HAP-1 (cell line): ENCODE results near the gene ZDHHC20.
"Not testable (repeated sequence)": the region's sequence is repeated elsewhere in the genome, so short reads cannot be mapped to it uniquely, and the experiment has no call there.

Source experiments
- DNase-seq, 2 experiments: peaks; one replicate each; pipeline ENCODE4 v3.0.0-alpha.2; 2016 to 2020; ENCODE audit warnings: low spot score in 2 of 2
- H3K27me3 ChIP-seq: fragments of 250-450 bp; sonication (Bioruptor Pico); 2 replicates; pipeline ENCODE4 v1.5.1; 2020; ENCODE audit warnings: low read depth, mild to moderate bottlenecking, moderate library complexity
- H3K36me3 ChIP-seq: fragments of 250-450 bp; sonication (Bioruptor Pico); replicated peaks from 2 replicates; pipeline ENCODE4 v1.5.1; 2020; ENCODE audit warnings: mild to moderate bottlenecking
- H3K4me1 ChIP-seq: fragments of 250-450 bp; sonication (Bioruptor Pico); 2 replicates; pipeline ENCODE4 v1.5.1; 2020; ENCODE audit warnings: mild to moderate bottlenecking
- H3K4me3 ChIP-seq: fragments of 250-450 bp; sonication (Bioruptor Pico); 2 replicates; pipeline ENCODE4 v1.5.1; 2020; ENCODE audit warnings: mild to moderate bottlenecking, moderate library complexity
- H3K9me3 ChIP-seq: fragments of 250-450 bp; sonication (Bioruptor Pico); 2 replicates; pipeline ENCODE4 v1.5.1; 2020; ENCODE audit warnings: mild to moderate bottlenecking, moderate library complexity
- in situ Hi-C: fragments of 300-500 bp; cut with MboI; formaldehyde crosslinking; loops from 3 replicates; pipeline ENCODE4 v1.14.3; 2020; ENCODE audit warnings: low sequenced_read_pairs, inconsistent platforms, mixed read lengths

The ZDHHC20 gene

DNA sequence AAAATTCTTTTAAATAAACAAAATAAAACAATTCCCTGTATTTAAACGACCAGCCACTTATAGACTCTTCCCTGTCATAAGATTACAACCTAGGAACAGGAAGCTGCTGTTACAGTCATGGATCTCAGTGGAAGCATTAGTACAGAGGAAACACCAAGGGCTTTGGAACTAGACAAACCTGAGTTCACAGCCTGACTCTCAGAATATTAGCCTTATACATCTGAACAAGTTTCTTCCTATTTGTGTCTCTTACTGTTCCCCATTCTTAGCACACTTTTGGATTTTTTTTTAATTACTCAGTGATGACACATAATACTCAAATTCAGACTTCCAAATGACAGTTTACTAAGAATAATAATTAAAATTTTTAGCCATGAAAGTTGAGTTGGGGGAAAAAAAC is 46.1 kb downstream of the ZDHHC20 start:
- Histone ChIP-seq H3K36me3 (peaks cover 19% of the 10 kb centered on the region), H3K27me3 (no peaks in the 10 kb centered on the region), H3K9me3 (no peaks in the 10 kb centered on the region; the same call in 1 of the 2 replicates), H3K4me3 (no peak overlapping the region), H3K4me1 (no peaks in the 10 kb centered on the region)
- in situ Hi-C loops, result no loop called here
- DNase-seq, result no peak

DNA sequence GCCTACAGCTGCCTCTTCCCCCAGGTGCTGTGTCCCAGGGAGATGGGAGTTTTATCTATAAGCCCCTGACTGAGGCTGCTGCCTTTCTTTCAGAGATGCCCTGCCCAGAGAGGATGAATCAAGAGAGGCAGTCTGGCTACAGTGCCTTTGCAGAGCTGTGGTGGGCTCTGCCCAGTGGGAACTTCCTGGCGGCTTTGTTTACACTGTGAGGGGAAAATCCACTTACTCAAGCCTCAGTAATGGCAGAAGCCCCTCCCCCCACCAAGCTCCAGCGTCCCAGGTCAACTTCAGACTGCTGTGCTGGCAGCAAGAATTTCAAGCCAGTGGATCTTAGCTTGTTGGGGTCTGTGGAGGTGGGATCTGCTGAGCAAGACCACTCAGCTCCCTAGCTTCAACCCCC is 48.6 kb downstream of the ZDHHC20 start:
- peaks cover 19% of the 10 kb centered on the region for H3K36me3 ChIP-seq
- H3K4me3 ChIP-seq, in situ Hi-C loops, H3K9me3 ChIP-seq, DNase-seq, H3K4me1 ChIP-seq, H3K27me3 ChIP-seq: not testable (repeated sequence)

DNA sequence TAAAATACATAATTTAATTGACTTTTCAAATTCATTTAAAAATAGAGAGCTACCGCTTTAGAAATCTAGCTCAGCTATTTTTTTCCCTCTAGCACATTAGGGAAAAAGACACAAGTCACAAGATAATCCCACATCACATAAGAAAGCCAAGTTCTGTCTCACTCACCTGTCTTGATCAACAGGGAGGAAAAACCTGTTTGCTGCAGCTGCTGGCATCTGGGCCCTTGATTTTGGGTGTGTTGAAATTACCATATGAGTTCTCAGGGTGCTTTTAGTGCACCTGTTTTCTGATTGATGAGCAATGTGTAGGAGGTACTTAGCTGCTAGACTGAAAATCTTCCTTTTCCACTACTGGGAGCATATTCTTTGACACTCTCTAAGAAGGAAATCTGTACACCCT is 53.8 kb downstream of the ZDHHC20 start:
- in situ Hi-C loops, result no loop called here
- no peaks in the 10 kb centered on the region; the same call in 1 of the 2 replicates for H3K9me3 ChIP-seq
- peaks cover 12% of the 10 kb centered on the region; the same call in 1 of the 2 replicates for H3K36me3 ChIP-seq
- DNase-seq, result no peak
- H3K27me3 ChIP-seq, result no peaks in the 10 kb centered on the region
- H3K4me3 ChIP-seq, result no peak overlapping the region
- no peaks in the 10 kb centered on the region for H3K4me1 ChIP-seq

GRCh38 chr13:21402586-21403307 is 56.4 kb downstream of the ZDHHC20 start:
- no peak for DNase-seq
- H3K36me3 ChIP-seq, result peaks cover 16% of the 10 kb centered on the region; the same call in 1 of the 2 replicates
- in situ Hi-C loops, result no loop called here
- H3K4me1 ChIP-seq, result peaks cover 9% of the 10 kb centered on the region; the same call in 1 of the 2 replicates
- H3K9me3 ChIP-seq, result no peaks in the 10 kb centered on the region
- H3K27me3 ChIP-seq, result no peaks in the 10 kb centered on the region
- no peak overlapping the region for H3K4me3 ChIP-seq

- Histone ChIP-seq H3K4me1 (peaks cover 11% of the 10 kb centered on the region; the same call in 1 of the 2 replicates), H3K9me3 (no peaks in the 10 kb centered on the region), H3K36me3 (peaks cover 16% of the 10 kb centered on the region; the same call in 1 of the 2 replicates), H3K27me3 (no peaks in the 10 kb centered on the region), H3K4me3 (no peak overlapping the region)
- no peak for DNase-seq
- in situ Hi-C loops, result no loop called here
Measured at GRCh38 chr13:21399741-21400140, 59.4 kb downstream of the ZDHHC20 start.

GRCh38 chr13:21395953-21396352 is 63.1 kb downstream of the ZDHHC20 start:
- Histone ChIP-seq H3K27me3 (no peaks in the 10 kb centered on the region), H3K4me3 (no peak overlapping the region), H3K9me3 (no peaks in the 10 kb centered on the region), H3K4me1 (peaks cover 11% of the 10 kb centered on the region; the same call in 1 of the 2 replicates), H3K36me3 (peaks cover 8% of the 10 kb centered on the region; the same call in 1 of the 2 replicates)
- in situ Hi-C loops, result no loop called here
- no peak for DNase-seq

- H3K4me1 ChIP-seq, result no peaks in the 10 kb centered on the region
- DNase-seq, result no peak
- 0 out of 2 replicates have a peak, but pooled peaks cover 2% of the 10 kb centered on the region for H3K9me3 ChIP-seq
- no peaks in the 10 kb centered on the region for H3K27me3 ChIP-seq
- H3K4me3 ChIP-seq, result no peak overlapping the region
- peaks cover 20% of the 10 kb centered on the region for H3K36me3 ChIP-seq
- in situ Hi-C loops, result no loop called here
Measured at GRCh38 chr13:21389124-21389523, 70.0 kb downstream of the ZDHHC20 start.

DNA sequence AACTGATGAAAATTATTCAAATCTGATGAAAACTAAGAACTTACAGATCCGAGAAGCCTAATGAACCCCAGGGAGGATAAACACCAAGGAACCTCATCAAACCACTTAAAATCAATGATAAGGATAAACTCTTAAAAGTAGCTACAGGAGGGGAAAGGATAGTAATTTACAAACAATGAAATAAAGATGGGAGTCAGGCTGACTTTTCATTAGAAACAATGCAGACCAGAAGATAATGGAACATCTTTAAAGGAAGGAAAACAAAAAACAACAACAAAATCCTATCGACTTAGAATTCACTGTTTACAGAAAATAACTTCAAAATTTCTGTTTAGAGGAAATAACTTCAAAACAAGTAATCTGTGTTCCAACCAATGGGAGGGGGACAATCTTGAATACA is 73.4 kb downstream of the ZDHHC20 start:
- H3K9me3 ChIP-seq, result 0 out of 2 replicates have a peak, but pooled peaks cover 2% of the 10 kb centered on the region
- in situ Hi-C loops, result no loop called here
- H3K36me3 ChIP-seq, result peaks cover 39% of the 10 kb centered on the region

GRCh38 chr13:21383090-21383489 is 76.0 kb downstream of the ZDHHC20 start:
- no peaks in the 10 kb centered on the region for H3K27me3 ChIP-seq
- in situ Hi-C loops, result no loop called here
- 0 out of 2 replicates have a peak, but pooled peaks cover 2% of the 10 kb centered on the region for H3K9me3 ChIP-seq
- DNase-seq, result no peak
- H3K36me3 ChIP-seq, result peaks cover 36% of the 10 kb centered on the region
- H3K4me1 ChIP-seq, result no peaks in the 10 kb centered on the region
- no peak overlapping the region for H3K4me3 ChIP-seq

More for the DNA sequence above, 73.4 kb downstream of the ZDHHC20 start:
- no peak overlapping the region for H3K4me3 ChIP-seq
- H3K4me1 ChIP-seq, result no peaks in the 10 kb centered on the region
- DNase-seq, result no peak
- no peaks in the 10 kb centered on the region for H3K27me3 ChIP-seq

DNA sequence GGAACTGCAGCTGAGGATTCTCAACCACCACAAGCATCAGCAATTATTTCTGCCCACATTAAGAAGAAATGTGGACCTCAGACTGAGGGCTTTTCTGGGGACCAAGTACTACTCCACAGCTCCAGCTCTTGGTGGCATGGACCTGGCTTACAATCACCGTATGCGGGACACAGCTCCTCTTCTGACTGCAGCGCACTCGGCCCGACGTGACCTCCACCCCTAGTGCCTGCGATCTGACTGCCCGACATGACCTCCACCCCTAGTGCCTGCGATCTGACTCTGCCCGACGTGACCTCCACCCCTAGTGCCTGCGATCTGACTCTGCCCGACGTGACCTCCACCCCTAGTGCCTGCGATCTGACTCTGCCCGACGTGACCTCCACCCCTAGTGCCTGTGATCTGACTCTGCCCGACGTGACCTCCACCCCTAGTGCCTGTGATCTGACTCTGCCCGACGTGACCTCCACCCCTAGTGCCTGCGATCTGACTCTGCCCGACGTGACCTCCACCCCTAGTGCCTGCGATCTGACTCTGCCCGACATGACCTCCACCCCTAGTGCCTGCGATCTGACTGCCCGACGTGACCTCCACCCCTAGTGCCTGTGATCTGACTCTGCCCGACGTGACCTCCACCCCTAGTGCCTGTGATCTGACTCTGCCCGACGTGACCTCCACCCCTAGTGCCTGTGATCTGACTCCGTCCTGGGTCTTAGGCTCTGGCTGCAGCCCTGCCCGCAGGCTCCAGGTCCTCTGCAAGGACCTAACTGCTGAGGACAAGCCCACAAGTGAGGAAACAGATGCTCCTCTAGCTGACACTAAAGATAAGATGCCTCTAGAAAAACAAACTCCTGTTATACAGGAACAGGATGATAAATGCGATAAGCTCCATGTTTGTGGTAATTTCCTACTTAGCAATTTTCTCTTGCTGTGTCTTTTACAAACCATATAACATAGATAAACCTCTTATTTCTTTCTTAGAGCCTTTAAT is 81.8 kb downstream of the ZDHHC20 start:
- in situ Hi-C loops, DNase-seq: not testable (repeated sequence)
- H3K36me3 ChIP-seq, result peaks cover 24% of the 10 kb centered on the region

DNA sequence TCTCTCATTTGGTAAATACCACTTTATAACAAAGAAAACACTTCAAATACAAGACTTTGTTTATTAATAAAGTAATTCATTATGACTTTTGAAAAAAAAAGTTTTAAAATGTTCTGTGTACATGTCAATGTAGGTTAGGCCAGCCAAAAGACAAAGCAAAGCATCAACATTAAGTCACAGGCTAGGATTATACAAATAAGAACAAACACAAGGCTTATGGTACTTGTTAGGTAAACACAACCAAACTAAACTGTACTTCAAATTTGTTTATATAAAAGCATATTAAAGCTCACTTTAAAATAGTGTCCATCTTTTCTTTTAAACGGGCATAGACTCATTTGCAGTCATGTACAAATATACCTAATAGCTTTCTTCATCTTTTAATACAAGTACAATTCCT is 86.6 kb downstream of the ZDHHC20 start:
- H3K27me3 ChIP-seq, result no peaks in the 10 kb centered on the region
- in situ Hi-C loops, result no loop called here
- H3K4me3 ChIP-seq, result no peak overlapping the region
- no peaks in the 10 kb centered on the region for H3K4me1 ChIP-seq
- peaks cover 8% of the 10 kb centered on the region for H3K36me3 ChIP-seq
- no peaks in the 10 kb centered on the region for H3K9me3 ChIP-seq
- no peak for DNase-seq

More for the DNA sequence above, 81.8 kb downstream of the ZDHHC20 start:
- not testable (repeated sequence) for H3K9me3 ChIP-seq, H3K4me3 ChIP-seq, H3K27me3 ChIP-seq, H3K4me1 ChIP-seq

- Histone ChIP-seq H3K36me3 (peaks cover 8% of the 10 kb centered on the region), H3K9me3 (no peaks in the 10 kb centered on the region), H3K4me1 (no peaks in the 10 kb centered on the region), H3K27me3 (no peaks in the 10 kb centered on the region), H3K4me3 (no peak overlapping the region)
- in situ Hi-C loops, result no loop called here
- no peak for DNase-seq
Measured at GRCh38 chr13:21371011-21371410, 88.1 kb downstream of the ZDHHC20 start.

GRCh38 chr13:21365574-21365973 is 93.5 kb downstream of the ZDHHC20 start:
- Histone ChIP-seq H3K4me3 (no peak overlapping the region), H3K9me3 (no peaks in the 10 kb centered on the region), H3K27me3 (no peaks in the 10 kb centered on the region), H3K36me3 (no peaks in the 10 kb centered on the region), H3K4me1 (no peaks in the 10 kb centered on the region)
- DNase-seq, result no peak
- in situ Hi-C loops, result no loop called here

GRCh38 chr13:21364916-21365315 is 94.2 kb downstream of the ZDHHC20 start:
- Histone ChIP-seq H3K27me3 (no peaks in the 10 kb centered on the region), H3K9me3 (no peaks in the 10 kb centered on the region), H3K4me1 (no peaks in the 10 kb centered on the region), H3K4me3 (no peak overlapping the region), H3K36me3 (no peaks in the 10 kb centered on the region)
- in situ Hi-C loops, result no loop called here
- DNase-seq, result no peak
